HEK293 (cell line): ENCODE data around the gene SWAP70.

Experiments used
- PBX3 ChIP-seq: sonication (generic); formaldehyde crosslinking; IDR thresholded peaks from 2 replicates; pipeline ENCODE4 v1.8.1; 2022; ENCODE audit warnings: mild to moderate bottlenecking, moderate library complexity, missing genetic modification reagents
- ZNF266 ChIP-seq: fragments of 450-650 bp; formaldehyde crosslinking; IDR thresholded peaks from 2 replicates; pipeline ENCODE4 v1.5.1; 2016; ENCODE audit warnings: missing biosample characterization, missing genetic modification characterization, low read depth
- ZNF433 ChIP-seq: fragments of 450-650 bp; formaldehyde crosslinking; IDR thresholded peaks from 2 replicates; pipeline ENCODE4 v1.5.1; 2016; ENCODE audit warnings: missing biosample characterization, missing genetic modification characterization, low read depth
- ZNF664 ChIP-seq: fragments of 450-650 bp; formaldehyde crosslinking; IDR thresholded peaks from 2 replicates; pipeline ENCODE4 v1.5.1; 2016; ENCODE audit warnings: missing biosample characterization, missing genetic modification characterization
- TF ChIP-seq, protein P1 (sequence below): fragments of 450-650 bp; formaldehyde crosslinking; IDR thresholded peaks from 2 replicates; pipeline ENCODE4 v1.5.1; 2016; ENCODE audit warnings: missing biosample characterization, missing genetic modification characterization
- TF ChIP-seq, protein P2 (sequence below): fragments of 450-650 bp; formaldehyde crosslinking; IDR thresholded peaks from 2 replicates; pipeline ENCODE4 v1.5.1; 2016; ENCODE audit warnings: missing biosample characterization, missing genetic modification characterization
- TF ChIP-seq, protein P3 (sequence below): fragments of 450-650 bp; IDR thresholded peaks from 2 replicates; pipeline ENCODE4 v1.5.1; 2018; ENCODE audit warnings: missing biosample characterization, mild to moderate bottlenecking, missing genetic modification characterization

- TF ChIP-seq ZNF433 (tag by site-specific recombination), result no peak
- TF ChIP-seq, protein P1, sequence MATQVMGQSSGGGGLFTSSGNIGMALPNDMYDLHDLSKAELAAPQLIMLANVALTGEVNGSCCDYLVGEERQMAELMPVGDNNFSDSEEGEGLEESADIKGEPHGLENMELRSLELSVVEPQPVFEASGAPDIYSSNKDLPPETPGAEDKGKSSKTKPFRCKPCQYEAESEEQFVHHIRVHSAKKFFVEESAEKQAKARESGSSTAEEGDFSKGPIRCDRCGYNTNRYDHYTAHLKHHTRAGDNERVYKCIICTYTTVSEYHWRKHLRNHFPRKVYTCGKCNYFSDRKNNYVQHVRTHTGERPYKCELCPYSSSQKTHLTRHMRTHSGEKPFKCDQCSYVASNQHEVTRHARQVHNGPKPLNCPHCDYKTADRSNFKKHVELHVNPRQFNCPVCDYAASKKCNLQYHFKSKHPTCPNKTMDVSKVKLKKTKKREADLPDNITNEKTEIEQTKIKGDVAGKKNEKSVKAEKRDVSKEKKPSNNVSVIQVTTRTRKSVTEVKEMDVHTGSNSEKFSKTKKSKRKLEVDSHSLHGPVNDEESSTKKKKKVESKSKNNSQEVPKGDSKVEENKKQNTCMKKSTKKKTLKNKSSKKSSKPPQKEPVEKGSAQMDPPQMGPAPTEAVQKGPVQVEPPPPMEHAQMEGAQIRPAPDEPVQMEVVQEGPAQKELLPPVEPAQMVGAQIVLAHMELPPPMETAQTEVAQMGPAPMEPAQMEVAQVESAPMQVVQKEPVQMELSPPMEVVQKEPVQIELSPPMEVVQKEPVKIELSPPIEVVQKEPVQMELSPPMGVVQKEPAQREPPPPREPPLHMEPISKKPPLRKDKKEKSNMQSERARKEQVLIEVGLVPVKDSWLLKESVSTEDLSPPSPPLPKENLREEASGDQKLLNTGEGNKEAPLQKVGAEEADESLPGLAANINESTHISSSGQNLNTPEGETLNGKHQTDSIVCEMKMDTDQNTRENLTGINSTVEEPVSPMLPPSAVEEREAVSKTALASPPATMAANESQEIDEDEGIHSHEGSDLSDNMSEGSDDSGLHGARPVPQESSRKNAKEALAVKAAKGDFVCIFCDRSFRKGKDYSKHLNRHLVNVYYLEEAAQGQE (tag by site-specific recombination), result no peak
- TF ChIP-seq ZNF266 (tag by site-specific recombination), result no peak
- TF ChIP-seq ZNF664 (tag by site-specific recombination), result no peak
- no peak for TF ChIP-seq PBX3 (CRISPR knock-in tag)
- TF ChIP-seq, protein P2, sequence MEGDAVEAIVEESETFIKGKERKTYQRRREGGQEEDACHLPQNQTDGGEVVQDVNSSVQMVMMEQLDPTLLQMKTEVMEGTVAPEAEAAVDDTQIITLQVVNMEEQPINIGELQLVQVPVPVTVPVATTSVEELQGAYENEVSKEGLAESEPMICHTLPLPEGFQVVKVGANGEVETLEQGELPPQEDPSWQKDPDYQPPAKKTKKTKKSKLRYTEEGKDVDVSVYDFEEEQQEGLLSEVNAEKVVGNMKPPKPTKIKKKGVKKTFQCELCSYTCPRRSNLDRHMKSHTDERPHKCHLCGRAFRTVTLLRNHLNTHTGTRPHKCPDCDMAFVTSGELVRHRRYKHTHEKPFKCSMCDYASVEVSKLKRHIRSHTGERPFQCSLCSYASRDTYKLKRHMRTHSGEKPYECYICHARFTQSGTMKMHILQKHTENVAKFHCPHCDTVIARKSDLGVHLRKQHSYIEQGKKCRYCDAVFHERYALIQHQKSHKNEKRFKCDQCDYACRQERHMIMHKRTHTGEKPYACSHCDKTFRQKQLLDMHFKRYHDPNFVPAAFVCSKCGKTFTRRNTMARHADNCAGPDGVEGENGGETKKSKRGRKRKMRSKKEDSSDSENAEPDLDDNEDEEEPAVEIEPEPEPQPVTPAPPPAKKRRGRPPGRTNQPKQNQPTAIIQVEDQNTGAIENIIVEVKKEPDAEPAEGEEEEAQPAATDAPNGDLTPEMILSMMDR, result no peak
- TF ChIP-seq, protein P3, sequence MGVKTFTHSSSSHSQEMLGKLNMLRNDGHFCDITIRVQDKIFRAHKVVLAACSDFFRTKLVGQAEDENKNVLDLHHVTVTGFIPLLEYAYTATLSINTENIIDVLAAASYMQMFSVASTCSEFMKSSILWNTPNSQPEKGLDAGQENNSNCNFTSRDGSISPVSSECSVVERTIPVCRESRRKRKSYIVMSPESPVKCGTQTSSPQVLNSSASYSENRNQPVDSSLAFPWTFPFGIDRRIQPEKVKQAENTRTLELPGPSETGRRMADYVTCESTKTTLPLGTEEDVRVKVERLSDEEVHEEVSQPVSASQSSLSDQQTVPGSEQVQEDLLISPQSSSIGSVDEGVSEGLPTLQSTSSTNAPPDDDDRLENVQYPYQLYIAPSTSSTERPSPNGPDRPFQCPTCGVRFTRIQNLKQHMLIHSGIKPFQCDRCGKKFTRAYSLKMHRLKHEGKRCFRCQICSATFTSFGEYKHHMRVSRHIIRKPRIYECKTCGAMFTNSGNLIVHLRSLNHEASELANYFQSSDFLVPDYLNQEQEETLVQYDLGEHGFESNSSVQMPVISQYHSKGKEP (tag by site-specific recombination), result no peak
Measured at GRCh38 chr11:9669954-9670353, 6.1 kb downstream of the SWAP70 start.
